GM21447 (cell line): Measurements from ENCODE around the gene LMO1.

Experiments
- ATAC-seq: cut with Tn5 transposase; IDR thresholded peaks from one replicate; pipeline ENCODE4 v1.9.1; 2021; ENCODE audit not compliant: unreplicated experiment

The LMO1 gene

DNA sequence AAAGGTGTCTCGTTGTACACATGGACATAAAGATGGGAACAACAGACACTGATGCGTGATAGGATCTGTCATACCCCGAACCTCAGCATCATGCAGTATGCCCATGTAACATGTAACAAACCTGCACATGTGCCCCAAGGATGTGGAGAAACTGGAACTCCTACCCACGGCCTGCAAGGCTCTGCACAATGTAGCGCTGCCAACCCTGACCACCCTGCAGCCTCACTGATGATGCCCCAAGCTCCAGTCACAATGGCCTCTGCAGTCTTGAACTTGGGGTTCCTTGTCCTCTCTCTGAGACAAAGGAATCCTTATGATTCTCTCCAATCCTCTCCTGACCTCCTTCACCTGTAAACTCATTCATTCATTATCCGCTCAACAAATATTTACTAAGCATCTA lies 14.2 kb downstream of the LMO1 start:
- no peak for ATAC-seq

DNA sequence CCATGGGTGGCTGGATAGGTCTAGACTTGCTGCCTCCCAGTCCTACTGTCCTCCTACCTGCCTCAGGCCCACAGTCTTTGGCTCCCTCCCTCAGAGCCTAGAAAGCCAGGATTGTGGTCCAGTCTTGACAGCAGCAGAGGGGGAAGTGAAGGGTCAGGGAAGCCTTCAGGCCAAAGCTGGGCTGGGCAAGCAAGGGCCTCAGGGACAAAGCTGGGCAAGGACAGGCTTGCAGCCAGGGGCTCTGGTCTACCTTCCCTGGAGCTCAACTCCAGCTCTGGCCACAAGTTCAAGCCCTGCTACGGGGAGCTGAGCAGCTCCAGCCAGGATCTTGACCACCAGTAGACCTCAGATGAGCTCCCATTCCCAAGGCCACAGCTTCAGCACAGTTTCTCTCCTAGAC lies 14.9 kb downstream of the LMO1 start:
- ATAC-seq, result no peak

DNA sequence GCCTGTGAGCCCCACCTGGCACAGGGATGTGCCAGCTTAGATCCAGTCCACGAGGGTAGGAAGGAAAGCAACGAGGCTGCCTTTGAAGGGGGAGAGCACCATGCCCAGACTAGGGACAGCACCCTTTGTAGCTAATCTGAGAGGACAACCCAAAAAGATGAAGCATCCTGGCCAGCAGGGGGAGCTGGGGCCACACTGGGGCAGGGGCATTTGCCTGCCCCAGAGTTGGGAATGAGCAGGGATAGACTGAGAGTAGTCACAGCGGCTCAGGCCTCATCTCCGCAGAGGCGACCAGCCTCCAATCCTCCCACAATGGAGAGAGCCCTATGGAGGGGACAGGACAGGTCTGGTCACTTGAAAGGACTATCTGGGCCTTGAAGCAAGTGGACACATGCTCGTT lies 16.4 kb downstream of the LMO1 start:
- no peak for ATAC-seq

DNA sequence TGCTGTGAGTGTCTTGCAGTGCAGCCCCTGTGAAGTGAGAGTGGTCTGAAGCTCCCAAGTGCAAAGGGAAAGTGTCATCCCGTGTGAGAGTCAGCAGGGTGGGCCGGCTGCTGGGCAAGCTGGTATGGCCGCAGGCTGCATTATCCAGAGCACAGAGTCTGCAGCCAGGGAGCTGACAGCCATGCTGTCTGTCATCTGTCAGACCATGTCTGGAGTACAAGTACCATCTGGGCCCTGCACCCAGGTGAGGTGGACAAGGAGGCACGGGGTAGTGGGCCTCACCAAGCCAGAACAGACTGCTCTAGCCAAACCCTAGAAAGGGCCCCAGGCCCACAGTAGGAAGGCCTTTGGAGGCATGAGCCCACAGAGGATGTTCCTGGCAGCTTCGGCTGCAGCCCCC lies 20.2 kb downstream of the LMO1 start:
- no peak for ATAC-seq

DNA sequence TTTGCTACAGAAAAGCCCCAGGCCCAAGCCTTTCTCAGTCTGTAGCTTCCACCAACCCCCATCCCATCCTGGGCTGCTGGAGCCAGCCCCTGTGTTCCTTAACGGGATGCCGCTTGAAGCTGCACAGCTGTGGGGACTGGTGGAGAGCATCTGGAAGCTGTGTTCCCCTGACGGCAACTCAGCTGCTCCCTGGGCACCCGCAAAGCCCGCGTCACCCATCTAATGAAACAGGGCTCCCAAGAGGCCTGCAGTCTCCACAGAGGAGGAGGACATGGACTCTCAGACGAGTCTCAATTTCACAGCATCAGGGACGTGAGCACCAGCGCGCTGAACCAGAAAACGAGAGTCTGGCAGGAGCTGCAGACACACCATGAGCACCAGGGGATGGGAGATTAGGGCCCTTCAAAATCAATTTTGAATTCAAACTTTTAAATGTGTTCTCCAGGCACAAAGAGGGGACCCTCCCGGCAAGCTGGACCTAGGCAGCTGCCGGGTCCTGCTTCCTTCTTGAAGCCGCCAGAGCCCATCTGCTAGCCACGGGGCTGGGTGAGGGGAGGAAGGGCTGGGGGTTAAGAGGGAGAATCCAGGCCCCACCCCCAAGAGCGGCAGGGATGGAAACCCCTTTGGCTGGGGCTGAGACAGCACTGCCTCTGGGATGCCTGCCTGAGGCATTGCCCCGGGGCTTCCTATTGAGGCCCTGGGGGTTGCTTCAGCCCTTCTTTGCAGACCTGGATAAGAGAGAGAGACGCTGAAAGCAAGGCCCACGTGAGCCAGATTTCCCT lies 21.0 kb downstream of the LMO1 start:
- ATAC-seq, result no peak

DNA sequence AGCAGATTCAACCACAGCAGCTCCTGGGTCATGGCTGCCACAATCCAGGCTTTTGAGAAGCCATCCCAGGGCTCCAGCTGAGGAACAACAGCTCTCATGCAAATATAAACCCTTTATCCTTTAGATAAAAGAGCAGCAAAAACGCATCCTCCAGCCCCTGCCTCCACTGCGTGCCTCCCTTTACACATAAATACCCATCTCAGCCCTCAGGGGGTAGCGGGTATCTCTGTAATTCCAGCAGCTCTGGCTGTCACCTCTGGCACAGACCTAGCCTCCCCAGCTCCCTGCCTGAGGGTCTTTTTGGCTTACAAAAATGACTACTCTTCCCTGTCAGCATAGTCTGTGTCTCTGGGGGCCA lies 21.6 kb downstream of the LMO1 start:
- ATAC-seq, result no peak

DNA sequence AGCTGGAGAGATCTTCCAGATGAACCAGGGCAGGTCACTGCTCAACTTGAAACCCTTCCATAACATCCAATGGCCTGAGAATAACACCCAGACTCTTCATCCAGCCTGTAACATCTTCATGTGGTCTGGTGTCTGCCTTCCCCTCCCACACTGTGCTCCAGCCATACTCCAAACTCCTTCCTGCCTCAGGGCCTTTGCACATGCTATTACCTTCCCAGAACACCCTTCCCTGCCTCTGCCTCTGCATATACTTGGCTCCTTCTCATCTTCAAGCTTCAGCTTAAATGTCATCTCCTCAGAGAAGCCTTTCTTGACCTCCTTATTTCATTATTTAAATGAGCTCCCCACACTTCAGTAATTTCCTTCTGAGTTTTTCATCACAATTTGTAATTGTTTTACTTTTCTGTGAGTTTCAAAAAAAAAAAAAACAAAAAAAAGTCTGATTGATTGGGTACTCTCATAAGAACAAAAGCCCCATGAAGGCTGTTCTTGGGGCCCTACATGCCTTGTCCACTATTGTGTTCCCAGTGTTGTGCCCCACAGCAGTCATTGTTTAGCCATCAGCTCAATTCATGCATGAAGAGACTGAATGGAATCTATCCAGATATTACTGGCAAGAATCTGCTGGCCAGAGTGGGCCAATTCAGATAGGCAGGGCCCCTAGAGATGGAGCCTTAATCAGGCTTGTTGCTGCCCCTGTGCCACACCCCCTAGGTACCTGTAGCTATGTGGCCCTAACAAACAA lies 22.1 kb downstream of the LMO1 start:
- no peak for ATAC-seq

DNA sequence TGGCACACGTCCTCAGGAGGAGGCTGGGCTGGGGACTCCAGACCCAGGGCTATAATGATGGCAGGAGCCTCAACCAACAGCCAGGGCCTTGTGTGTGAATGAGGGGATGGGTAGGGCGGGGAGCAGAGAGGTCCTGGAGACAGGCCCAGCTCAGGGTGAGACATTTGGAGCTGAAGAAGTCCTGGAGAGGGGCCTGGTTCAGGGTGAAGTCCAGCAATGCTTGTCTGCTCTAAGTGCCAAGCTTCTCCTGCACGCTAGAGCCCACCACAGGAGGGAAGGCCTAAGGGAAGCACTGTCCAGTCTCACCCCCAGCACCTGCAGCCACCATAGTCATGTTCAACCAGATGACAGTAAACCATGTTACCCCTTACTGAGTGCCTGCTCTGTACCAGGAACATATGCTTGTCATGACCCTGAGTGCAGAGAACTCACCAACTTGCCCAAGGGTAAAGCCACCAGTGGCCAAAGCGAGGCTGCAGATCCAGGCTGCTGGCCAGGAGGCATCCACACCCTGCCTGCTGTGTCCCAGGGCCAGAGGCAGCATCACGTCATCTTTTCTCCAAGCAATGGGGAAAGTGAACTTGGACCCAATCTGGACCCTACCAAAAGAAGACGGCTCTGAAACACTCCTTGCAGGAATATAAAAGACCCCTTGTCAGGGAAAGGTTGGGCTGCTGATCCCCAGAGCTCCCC lies 24.0 kb downstream of the LMO1 start:
- no peak for ATAC-seq

DNA sequence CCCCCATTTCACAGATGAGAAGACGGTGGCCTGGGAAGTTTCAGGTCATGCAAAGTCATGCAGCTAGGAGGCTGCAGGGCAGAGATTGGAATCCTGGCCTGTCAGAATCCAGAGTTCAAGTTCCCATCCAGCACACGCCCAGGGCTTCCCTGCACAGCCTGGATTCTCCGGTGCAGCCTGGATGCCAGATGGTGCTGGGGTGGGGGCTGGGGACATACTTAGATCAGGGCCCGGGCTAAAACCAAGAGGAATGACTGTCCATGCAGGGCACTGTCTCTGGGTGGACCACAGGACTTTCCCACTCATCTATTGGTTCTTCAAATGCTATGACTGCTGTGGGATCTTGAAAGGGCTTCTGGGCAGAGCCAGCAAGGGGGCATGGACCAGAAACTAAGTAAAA lies 24.6 kb downstream of the LMO1 start:
- no peak for ATAC-seq

DNA sequence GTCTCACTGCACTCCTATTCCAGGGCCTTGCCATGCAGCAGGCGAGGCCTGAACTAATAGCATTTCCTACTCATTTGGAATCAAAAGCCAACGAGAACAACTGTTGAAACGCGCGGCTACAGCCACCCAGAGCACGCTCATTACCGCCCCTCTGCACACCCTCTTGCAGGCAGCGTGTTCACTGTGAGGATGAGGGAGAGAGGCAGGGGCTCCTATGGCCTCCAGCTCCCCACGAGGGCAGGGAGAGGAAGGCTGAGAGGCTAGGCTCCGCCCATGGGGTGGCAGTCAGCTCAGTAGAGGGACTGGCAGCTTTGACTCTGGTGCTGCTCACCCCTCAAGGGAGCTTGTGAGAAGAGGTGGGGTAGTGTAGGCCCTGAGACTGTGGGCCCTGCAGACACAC lies 26.2 kb downstream of the LMO1 start:
- ATAC-seq, result no peak

DNA sequence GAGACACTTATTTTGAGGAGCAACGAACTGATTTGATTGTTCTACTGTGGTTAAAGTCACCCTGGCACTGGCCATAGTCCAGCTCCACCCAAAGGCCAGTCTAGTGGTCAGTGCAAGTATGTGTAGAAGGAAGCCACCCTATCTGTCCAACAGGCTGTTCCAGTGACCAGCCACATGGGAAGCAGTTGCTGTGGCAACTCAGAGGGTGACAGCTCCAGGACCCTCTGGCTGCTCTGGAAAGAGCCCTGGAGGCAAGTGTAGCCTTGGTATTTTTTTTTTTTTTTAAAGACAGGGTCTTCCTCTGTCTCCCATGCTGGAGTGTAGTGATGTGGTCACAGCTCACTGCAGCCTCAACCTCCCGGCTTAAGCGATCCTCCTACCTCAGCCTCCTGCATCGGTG lies 27.8 kb downstream of the LMO1 start:
- ATAC-seq, result no peak

DNA sequence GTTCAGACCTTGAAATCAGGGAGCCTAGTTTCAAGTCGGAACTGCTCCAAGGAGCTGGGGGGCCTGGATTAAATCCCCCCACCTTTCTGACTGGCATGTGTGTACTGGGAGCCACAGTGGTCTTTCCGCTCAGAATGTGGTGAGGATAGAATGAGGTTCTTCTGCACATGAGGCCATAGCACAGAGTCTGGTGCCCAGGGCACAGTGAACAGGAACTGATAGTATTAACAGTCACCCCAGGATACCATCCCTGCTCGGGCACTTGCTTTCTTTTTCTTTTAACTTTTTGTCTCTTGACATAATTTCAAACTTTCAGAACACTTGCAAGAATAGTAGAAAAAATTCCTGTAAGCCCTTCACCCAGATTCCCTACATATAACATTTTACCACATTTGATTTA lies 28.8 kb downstream of the LMO1 start:
- ATAC-seq, result no peak

DNA sequence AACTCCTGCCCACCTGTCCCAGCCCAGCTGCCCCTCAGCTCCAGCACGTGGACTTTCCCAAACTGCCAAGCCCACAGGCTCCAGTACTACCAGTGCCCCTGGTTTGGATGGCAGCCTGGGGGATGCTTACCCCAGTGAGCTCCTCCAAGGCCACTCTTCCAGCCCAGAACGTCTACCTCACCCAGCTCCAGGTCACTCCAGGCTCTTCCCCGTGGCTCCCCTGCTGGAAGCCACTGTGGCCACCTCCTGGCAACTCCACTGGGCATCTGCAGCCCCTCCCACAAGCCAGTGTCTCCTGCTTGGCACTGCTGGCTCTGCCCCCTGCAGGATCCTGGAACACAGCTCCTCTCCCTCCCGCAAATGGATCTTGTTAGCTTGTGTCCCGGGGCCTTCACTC lies 29.3 kb downstream of the LMO1 start:
- no peak for ATAC-seq

DNA sequence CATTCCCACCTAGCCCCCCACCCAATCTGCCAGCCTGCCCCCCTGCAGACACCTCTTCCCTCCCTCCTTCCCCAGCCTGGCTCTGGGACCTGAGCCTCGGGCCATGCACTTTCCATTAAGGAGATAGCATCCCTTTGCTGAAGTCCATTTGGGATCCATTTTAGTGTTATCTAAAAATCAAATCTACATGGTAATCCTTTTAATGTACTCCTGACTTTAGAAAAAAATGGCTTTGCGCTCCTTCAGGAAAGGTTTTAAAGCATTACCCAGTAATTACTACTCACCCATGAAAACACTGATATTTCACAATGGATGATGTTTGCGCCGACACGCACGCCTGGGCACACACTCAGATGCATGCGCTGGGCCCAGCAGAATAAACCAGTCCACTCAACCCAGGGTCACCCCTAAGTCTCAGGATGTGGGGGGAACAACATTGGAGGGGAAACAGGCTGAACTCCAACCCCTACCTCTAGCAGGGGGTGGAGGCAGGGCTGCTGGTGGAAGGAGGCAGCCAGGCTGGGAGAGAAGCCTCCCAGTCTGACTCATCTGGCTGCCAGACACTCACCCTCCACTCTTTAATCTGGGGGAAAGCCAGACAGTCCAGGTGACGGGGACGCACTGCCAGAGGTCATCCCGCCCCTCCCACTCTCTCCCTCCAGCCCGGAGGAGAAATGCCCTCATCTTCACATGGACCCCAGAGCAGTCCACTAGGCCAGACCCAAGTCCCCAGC lies 29.8 kb downstream of the LMO1 start:
- no peak for ATAC-seq

DNA sequence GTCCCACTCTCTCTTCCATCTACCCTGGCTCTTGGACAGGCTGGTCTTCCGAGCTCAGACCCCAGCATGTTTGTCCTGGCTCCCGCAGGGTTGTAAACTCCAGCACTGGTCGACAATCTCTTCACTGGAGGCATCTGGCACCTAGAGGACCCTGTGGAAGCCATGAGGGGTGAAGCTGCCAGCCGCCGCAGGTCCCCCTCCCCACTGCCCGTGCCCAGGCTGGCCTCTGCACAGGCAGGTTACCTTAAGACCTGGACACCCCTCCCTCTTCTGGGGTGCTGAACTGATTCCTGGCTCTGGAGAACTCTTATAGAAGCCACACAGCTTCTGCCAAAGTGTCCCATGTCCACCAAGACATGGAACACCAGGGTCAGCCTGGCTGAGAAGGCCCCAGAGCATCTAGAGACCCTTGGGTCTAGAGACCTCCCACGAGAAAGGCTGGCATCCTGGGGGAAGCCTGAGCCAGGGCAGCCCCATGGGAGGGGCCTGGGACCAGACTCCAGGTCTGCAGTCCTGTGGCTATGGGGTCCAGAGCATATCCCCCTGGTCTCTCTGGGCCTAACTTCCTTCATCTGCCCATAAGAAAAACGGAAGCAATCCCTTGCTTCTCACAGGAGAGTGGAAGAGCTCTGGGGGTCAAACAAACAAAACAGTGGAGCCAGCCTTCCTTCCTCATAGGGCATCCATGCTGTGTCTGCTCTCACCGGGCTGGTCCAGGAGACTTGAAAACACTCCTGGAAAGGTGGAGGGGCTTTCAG lies 30.6 kb downstream of the LMO1 start:
- ATAC-seq, result no peak

DNA sequence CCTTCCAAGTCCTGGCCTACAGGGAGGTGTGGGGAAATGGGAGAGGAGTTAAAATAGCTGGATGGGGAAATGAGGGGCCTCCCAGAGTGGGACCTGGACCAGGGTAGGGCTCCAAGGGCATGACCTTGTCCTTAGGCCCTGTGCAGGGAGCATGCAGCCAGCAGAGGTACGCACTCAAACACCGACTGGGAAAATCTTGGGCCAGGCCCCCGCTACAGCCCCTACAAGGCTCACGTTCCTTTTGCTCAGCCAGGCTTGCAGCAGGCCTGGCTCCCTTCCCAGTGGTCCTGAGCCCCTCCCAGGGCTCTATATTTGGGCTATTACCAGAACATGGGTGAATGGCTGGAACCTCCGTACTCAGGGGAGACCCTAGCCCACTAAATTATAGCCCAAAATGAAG lies 31.3 kb downstream of the LMO1 start:
- ATAC-seq, result no peak

DNA sequence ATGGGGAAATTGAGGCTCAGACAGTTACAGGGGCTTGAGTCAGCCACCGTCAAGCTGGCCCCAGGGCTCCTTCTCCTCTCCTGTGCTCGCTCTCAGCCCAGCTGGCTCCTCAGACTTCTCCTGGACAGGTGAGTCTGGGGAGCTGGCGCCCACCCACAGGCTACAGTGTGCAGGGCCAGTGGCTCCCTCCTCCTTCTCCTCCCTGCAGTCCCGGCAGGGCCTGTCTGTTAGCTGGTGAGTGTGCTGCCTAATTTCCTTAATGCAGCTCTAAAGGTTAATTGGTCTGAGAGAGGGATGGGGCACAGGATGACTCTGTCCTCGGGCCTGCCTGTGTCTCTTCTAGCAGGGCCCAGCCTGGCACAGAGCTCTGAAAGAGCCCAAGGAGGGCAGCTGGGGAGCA lies 31.7 kb downstream of the LMO1 start:
- ATAC-seq, result no peak

DNA sequence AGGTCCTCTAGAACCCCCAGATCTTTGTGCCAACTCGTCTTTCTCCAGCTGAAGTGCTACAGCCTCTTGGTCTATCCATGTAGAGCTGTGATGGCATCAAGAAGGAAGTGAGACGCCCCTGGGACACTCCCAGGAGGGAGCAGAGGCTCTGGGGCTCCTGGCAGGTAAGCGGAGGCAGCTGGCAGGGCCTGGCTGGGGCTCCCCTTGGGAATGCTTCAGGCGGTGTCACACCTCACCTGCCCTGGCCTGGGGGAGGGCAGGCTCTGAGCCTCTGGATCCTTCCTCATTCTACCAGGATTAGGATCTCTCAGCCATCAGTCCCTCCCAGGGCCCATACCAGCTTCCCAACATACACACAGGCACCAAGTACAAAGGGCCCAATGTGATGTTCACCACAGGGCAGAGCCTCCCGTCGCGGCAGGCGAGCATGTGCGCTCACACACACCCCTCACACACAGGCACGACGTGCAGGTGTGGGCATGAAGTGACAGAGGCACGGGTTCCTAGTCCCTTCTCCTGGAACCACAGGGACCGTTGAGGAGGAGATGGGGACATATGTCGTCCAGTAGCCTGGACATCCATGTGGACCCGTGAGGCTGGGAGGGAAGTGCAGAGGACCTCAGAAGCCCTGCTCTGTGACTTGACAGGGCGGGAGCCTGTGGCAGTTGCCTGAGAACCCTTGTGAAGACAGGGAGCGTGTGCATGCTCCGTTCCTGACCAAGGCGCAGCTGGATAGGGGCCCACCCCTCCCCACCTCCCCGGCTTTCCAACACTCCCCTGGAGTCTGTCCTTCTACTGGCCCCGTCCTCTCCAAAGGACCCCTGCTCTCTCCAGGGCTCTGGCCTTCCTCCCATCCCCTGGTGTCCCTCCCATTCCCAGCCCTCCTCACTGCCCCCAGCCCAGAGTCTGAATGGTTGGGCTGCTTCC lies 32.5 kb downstream of the LMO1 start:
- ATAC-seq, result no peak

DNA sequence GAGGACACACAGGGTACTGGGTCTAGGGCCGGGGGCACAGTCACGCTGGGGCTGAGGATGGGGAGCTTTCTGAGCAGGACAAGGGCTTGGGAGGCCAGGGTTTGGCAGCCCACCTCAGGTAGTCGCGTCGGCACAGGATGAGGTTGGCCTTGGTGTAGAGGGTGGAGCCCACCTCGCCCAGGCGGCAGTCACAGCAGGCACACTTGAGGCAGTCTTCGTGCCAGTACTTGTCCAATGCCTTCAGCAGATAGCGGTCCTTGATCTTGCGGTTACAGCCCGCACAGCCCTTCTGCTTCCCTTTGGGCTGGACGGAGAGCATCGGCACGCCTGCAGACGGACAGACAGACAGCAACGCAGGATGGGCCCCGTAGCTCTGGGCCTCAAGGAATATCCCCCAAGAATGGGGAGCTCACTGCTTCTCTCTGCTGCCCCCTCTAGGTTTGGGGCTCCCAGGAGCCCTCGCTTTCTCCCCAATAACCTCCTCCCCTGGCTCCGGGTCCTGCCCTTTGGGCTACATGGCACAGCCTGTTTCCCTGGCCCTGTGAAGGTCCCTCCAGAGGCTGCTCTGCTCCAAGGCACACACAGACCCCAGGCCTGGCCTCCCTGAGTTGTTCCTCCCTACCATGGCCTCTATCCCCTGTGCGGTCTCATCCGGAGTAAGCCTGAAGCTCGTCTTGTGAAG lies 33.4 kb downstream of the LMO1 start:
- ATAC-seq, result no peak
